Measurements from ENCODE around the gene SMAP1.

SMAP1 gene

GRCh38 chr6:70842541-70842940 is 174.9 kb downstream of the SMAP1 start:
- no peak for DNase-seq (ENCODE audit: low spot score)

GRCh38 chr6:70843328-70843918 is 175.7 kb downstream of the SMAP1 start:
- no peak for DNase-seq (ENCODE audit: low spot score)

GRCh38 chr6:70844301-70844700 is 176.6 kb downstream of the SMAP1 start:
- no peak for DNase-seq (ENCODE audit: low spot score)

- no peak for DNase-seq (ENCODE audit: low spot score)
Observed at GRCh38 chr6:70846207-70846835, 178.6 kb downstream of the SMAP1 start.

- DNase-seq (ENCODE audit: low spot score) = no peak
Observed at GRCh38 chr6:70847106-70848084, 179.7 kb downstream of the SMAP1 start.

- DNase-seq (ENCODE audit: low spot score) = no peak
Observed at GRCh38 chr6:70849348-70850069, 181.8 kb downstream of the SMAP1 start.

GRCh38 chr6:70852667-70853246 is 185.1 kb downstream of the SMAP1 start:
- no peak for DNase-seq (ENCODE audit: low spot score)

- DNase-seq (ENCODE audit: low spot score) = no peak
Observed at GRCh38 chr6:70857387-70858077, 189.8 kb downstream of the SMAP1 start.

GRCh38 chr6:70860045-70860444 is 192.4 kb downstream of the SMAP1 start:
- no peak for DNase-seq (ENCODE audit: low spot score)

GRCh38 chr6:70860920-70861319 is 193.2 kb downstream of the SMAP1 start:
- no peak for DNase-seq (ENCODE audit: low spot score)

GRCh38 chr6:70863343-70863742 is 195.7 kb downstream of the SMAP1 start:
- no peak for DNase-seq (ENCODE audit: low spot score)

GRCh38 chr6:70864401-70864800 is 196.7 kb downstream of the SMAP1 start:
- DNase-seq (ENCODE audit: low spot score) = no peak

- no peak for DNase-seq (ENCODE audit: low spot score)
Observed at GRCh38 chr6:70872469-70872868, 204.8 kb downstream of the SMAP1 start.

GRCh38 chr6:70874181-70874913 is 206.7 kb downstream of the SMAP1 start:
- no peak for DNase-seq (ENCODE audit: low spot score)

- no peak for DNase-seq (ENCODE audit: low spot score)
Observed at GRCh38 chr6:70879496-70879895, 211.8 kb downstream of the SMAP1 start.

- DNase-seq (ENCODE audit: low spot score) = peak; percentile 56
Observed at GRCh38 chr6:70884074-70884983, 216.6 kb downstream of the SMAP1 start.

- DNase-seq (ENCODE audit: low spot score) = no peak
Observed at GRCh38 chr6:70886071-70886470, 218.4 kb downstream of the SMAP1 start.

- no peak for DNase-seq (ENCODE audit: low spot score)
Observed at GRCh38 chr6:70886661-70887060, 219.0 kb downstream of the SMAP1 start.

- DNase-seq (ENCODE audit: low spot score) = no peak
Observed at GRCh38 chr6:70889270-70889669, 221.6 kb downstream of the SMAP1 start.

All from hematopoietic multipotent progenitor cell treated with erythropoietin and hydrocortisone succinate and interleukin-3 and kit ligand, for 15 days (in vitro differentiated cells).